HG03045 (cell line): Measurements from ENCODE around the gene MORC2.

Experiments
- ATAC-seq: cut with Tn5 transposase; IDR thresholded peaks from one replicate; pipeline ENCODE4 v1.9.1; 2021; ENCODE audit warnings: mild to moderate bottlenecking, moderate library complexity; ENCODE audit not compliant: unreplicated experiment

The MORC2 gene

GRCh38 chr22:30875481-30876215, 92.9 kb downstream of the MORC2 start:
- no peak for ATAC-seq
